Subcutaneous abdominal adipose tissue (tissue), 5 donors: ENCODE data around the gene TARS2.

Experiments
- H3K27ac ChIP-seq: one replicate; pipeline ENCODE4 v1.7.0; 2013; ENCODE audit warnings: low read depth, mild to moderate bottlenecking, inconsistent platforms, low read length, moderate library complexity
- H3K27me3 ChIP-seq, 5 donors: one replicate each; pipeline ENCODE4 v1.7.0; 2013; ENCODE audit warnings: low read length in 5 of 5, inconsistent platforms in 1 of 5; ENCODE audit not compliant: control insufficient read depth in 5 of 5, insufficient read depth in 4 of 5
- H3K36me3 ChIP-seq, 5 donors: one replicate each; pipeline ENCODE4 v1.7.0; 2013; ENCODE audit warnings: low read length in 5 of 5; ENCODE audit not compliant: control insufficient read depth in 5 of 5, insufficient read depth in 5 of 5
- H3K4me1 ChIP-seq, 5 donors: one replicate each; pipeline ENCODE4 v1.7.0; 2013; ENCODE audit warnings: low read length in 5 of 5, mild to moderate bottlenecking in 3 of 5, moderate library complexity in 1 of 5; ENCODE audit not compliant: control insufficient read depth in 5 of 5, insufficient read depth in 5 of 5
- H3K4me3 ChIP-seq, 5 donors: one replicate each; pipeline ENCODE4 v1.7.0; 2013; ENCODE audit warnings: low read length in 5 of 5, low read depth in 1 of 5
- H3K9ac ChIP-seq, 5 donors: one replicate each; pipeline ENCODE4 v1.7.0; 2013; ENCODE audit warnings: low read length in 5 of 5, mild to moderate bottlenecking in 4 of 5, moderate library complexity in 3 of 5
- H3K9me3 ChIP-seq, 5 donors: one replicate each; pipeline ENCODE4 v1.7.0; 2013; ENCODE audit warnings: low read length in 5 of 5; ENCODE audit not compliant: control insufficient read depth in 5 of 5
- donor health status: healthy.
- donor health status: healthy.
- donor health status: healthy.
- donor health status: healthy.
- donor health status: healthy.

Gene TARS2

DNA sequence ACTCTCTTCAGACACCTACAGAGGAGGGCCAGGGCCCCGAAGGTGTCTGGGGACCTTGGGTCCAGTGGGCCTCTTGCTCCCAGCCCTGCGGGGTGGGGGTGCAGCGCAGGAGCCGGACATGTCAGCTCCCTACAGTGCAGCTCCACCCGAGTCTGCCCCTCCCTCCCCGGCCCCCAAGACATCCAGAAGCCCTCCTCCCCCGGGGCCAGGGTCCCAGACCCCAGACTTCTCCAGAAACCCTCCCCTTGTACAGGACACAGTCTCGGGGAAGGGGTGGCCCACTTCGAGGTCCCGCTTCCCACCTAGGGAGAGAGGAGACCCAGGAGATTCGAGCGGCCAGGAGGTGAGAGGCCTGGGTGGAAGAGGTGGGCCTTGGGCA lies 65.7 kb downstream of the TARS2 start:
- Histone ChIP-seq H3K9me3 (no peaks in the 10 kb centered on the region), H3K27ac (peak overlapping the region; percentile 85), H3K36me3 (peaks cover 0 to 30% (median 24%) of the 10 kb centered on the region in 5 donors), H3K9ac (peak overlapping the region in 4 of 5 donors; percentile 34 to 54 (median 44)), H3K4me3 (peak overlapping the region in 2 of 5 donors; percentile 24 to 46), H3K27me3 (no peaks in the 10 kb centered on the region), H3K4me1 (peaks cover 11 to 55% (median 51%) of the 10 kb centered on the region in 5 donors)

DNA sequence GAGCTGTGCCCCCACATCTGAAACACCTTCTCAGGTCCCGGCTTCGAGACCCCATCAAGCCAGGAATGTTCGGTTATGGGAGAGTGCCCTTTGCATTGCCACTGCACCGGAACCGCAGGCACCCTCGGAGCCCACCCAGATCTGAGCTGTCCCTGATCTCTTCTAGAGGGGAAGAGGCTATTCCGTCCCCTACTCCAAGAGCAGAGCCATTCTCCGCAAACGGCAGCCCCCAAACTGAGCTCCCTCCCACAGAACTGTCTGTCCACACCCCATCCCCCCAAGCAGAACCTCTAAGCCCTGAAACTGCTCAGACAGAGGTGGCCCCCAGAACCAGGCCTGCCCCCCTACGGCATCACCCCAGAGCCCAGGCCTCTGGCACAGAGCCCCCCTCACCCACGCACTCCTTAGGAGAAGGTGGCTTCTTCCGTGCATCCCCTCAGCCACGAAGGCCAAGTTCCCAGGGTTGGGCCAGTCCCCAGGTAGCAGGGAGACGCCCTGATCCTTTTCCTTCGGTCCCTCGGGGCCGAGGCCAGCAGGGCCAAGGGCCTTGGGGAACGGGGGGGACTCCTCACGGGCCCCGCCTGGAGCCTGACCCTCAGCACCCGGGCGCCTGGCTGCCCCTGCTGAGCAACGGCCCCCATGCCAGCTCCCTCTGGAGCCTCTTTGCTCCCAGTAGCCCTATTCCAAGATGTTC lies 66.3 kb downstream of the TARS2 start:
- H3K36me3 ChIP-seq, result peaks cover 0 to 35% (median 24%) of the 10 kb centered on the region in 5 donors
- H3K4me3 ChIP-seq, result no peak overlapping the region
- peak overlapping the region; percentile 85 for H3K27ac ChIP-seq
- peak overlapping the region in 2 of 5 donors; percentile 34 to 54 for H3K9ac ChIP-seq
- no peaks in the 10 kb centered on the region for H3K27me3 ChIP-seq
- no peaks in the 10 kb centered on the region for H3K9me3 ChIP-seq
- H3K4me1 ChIP-seq, result peaks cover 8 to 59% (median 54%) of the 10 kb centered on the region in 5 donors

DNA sequence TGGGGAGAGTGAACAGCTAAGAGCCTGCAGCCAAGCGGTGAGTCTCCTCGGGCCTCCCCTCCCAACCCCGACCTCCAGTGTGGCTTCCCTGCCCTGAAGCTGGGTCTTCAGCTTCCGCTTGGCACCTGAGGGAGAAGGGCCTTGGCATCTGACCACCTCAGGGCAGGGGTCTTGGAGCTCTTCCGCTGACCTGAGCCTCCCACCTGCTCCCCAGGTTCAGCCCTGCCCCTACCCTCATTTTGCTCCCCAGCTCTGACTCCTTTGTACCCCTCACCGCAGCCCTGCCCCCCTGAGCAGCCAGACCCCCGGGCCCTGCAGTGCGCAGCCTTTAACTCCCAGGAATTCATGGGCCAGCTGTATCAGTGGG lies 66.8 kb downstream of the TARS2 start:
- Histone ChIP-seq H3K36me3 (peaks cover 0 to 35% (median 24%) of the 10 kb centered on the region in 5 donors), H3K27ac (no peak overlapping the region), H3K27me3 (no peaks in the 10 kb centered on the region), H3K9me3 (no peaks in the 10 kb centered on the region), H3K4me1 (peaks cover 9 to 61% (median 58%) of the 10 kb centered on the region in 5 donors), H3K4me3 (no peak overlapping the region), H3K9ac (no peak overlapping the region)

DNA sequence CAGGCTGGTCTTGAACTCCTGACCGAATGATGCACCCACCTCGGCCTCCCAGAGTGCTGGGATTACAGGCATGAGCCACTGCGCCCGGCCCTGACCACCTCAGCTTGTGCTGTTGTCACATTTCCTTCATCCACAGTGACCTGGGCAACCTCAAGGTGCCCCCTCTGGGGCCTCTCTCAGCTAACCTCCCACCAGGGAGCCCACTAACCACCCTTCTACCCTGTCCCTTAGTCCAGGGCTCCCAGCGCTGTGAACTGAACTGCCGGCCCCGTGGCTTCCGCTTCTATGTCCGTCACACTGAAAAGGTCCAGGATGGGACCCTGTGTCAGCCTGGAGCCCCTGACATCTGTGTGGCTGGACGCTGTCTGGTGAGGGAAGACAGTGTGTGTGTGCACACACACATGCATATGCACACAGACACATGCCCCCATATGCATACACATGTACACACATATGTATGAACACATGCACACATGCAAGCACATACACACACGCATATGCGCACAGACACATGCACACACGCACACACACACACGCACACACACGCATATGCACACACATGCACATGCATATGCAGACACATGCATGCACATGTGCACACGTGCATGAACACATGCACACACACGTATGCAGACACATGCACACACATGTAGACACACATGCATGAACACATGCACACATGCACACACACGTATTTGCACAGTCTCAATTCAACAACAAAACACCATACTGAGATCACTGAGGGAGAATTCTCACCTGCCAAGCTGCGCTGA lies 68.2 kb downstream of the TARS2 start:
- peaks cover 0 to 35% (median 24%) of the 10 kb centered on the region in 5 donors for H3K36me3 ChIP-seq
- H3K4me1 ChIP-seq, result peaks cover 12 to 65% (median 60%) of the 10 kb centered on the region in 5 donors
- no peak overlapping the region for H3K4me3 ChIP-seq
- no peaks in the 10 kb centered on the region for H3K9me3 ChIP-seq
- no peak overlapping the region for H3K27ac ChIP-seq
- H3K27me3 ChIP-seq, result no peaks in the 10 kb centered on the region
- H3K9ac ChIP-seq, result no peak overlapping the region

DNA sequence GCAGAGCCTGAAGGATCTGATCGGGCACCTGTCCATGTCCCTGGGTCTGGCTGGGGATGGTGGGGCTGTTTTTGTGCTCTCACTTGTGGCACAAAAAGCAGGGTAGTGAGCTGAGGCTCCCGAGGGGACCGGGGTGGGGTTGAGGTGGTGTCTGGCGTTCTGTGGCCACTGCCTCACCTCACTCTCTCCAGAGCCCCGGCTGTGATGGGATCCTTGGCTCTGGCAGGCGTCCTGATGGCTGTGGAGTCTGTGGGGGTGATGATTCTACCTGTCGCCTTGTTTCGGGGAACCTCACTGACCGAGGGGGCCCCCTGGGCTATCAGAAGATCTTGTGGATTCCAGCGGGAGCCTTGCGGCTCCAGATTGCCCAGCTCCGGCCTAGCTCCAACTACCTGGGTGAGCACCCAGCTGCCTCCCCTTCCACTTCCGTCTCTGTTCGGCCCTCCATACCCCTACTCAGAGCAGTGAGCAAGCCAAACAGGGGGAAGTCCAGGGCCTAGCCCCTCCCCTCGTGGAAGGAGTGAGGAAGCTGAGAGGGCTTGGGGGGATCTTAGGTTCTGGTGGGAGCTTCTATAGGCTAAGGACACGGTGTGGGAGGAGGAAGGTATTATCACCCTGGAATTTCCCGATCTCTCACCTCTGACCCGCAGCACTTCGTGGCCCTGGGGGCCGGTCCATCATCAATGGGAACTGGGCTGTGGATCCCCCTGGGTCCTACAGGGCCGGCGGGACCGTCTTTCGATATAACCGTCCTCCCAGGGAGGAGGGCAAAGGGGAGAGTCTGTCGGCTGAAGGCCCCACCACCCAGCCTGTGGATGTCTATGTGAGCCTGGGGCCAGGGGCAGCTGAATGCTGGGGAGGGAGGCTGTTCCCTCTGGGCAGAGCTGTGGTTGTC lies 69.0 kb downstream of the TARS2 start:
- no peaks in the 10 kb centered on the region for H3K27me3 ChIP-seq
- H3K4me3 ChIP-seq, result no peak overlapping the region
- H3K4me1 ChIP-seq, result peaks cover 14 to 64% (median 60%) of the 10 kb centered on the region in 5 donors
- peaks cover 0 to 35% (median 24%) of the 10 kb centered on the region in 5 donors for H3K36me3 ChIP-seq
- H3K27ac ChIP-seq, result no peak overlapping the region
- no peaks in the 10 kb centered on the region for H3K9me3 ChIP-seq
- H3K9ac ChIP-seq, result no peak overlapping the region

DNA sequence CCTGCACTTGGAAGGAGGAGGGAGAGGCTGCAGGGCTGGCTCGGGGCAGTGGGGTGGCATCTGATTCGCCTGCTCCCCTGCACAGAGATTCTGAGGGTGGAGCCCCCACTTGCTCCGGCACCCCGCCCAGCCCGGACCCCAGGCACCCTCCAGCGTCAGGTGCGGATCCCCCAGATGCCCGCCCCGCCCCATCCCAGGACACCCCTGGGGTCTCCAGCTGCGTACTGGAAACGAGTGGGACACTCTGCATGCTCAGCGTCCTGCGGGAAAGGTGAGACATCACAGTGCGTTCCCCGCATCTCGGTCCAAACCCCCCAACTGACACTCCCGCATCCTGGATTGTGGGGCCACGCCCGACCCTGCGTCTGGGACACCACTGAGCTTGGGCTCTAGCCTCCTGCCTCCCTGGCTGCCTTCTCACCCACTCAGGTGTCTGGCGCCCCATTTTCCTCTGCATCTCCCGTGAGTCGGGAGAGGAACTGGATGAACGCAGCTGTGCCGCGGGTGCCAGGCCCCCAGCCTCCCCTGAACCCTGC lies 69.9 kb downstream of the TARS2 start:
- H3K27ac ChIP-seq, result no peak overlapping the region
- H3K36me3 ChIP-seq, result peaks cover 0 to 35% (median 24%) of the 10 kb centered on the region in 5 donors
- no peaks in the 10 kb centered on the region for H3K27me3 ChIP-seq
- H3K9me3 ChIP-seq, result no peaks in the 10 kb centered on the region
- no peak overlapping the region for H3K4me3 ChIP-seq
- peaks cover 15 to 60% (median 58%) of the 10 kb centered on the region in 5 donors for H3K4me1 ChIP-seq
- H3K9ac ChIP-seq, result no peak overlapping the region
